Heart left ventricle (tissue), 13 donors: ENCODE results near the gene LIMA1.

Source experiments
- CTCF ChIP-seq, 12 donors: fragments of 200-600 bp; sonication (generic) in 4 of 12; IDR thresholded peaks; one replicate each; pipeline versions ENCODE4 v1.5.0 to v1.8.0; 2018 to 2022; ENCODE audit warnings: antibody characterized with exemption in 12 of 12, mild to moderate bottlenecking in 5 of 12
- POLR2A ChIP-seq, 2 donors: fragments of 450-650 bp; IDR thresholded peaks; one replicate each; pipeline ENCODE4 v1.6.1; 2017; ENCODE audit warnings: antibody characterized with exemption in 2 of 2, mild to moderate bottlenecking in 2 of 2, moderate library complexity in 2 of 2
- donor health status: ischemic (EF 13 %, LVEDD 7.1; RV severe dilation, severe dysfunction).
- donor health status: DM: no; HTN: yes; CAD: no.
- donor health status: DM: no; HTN: no; CAD: no.
- donor health status: ischemic (EF 25% LVEDD 6.9; RV normal size, moderate dysfunction).
- donor health status: ischemic (EF 25% LVEDD 5.7; RV mildly dilated, moderate dysfunction).
- donor health status: ischemic (EF 35%, LVEDD 5.7; RV mildly dilated, moderate dysfunction).
- donor health status: nonischemic (EF 11% LVEDD 7.7; RV severe dilation, severe dysfunction).
- donor health status: DM: yes; HTN: yes; CAD: no.
- donor health status: PGD.
- donor health status: ischemic (EF 29% LVEDD 5.4; RV normal size, mild dysfunction).
- donor health status: nonischemic (EF 23%, LVEDD 6.1; RV moderate dilation, normal function).

GRCh38 chr12:50240096-50240791, 43.1 kb downstream of the LIMA1 start:
- no peak for TF ChIP-seq CTCF (IDR thresholded peaks at IDR 0.05)
- no peak for TF ChIP-seq POLR2A (IDR thresholded peaks at IDR 0.05)
